Cardiac fibroblast (primary cell): ENCODE measurements around the gene UGT1A7.
"Not testable (repeated sequence)": the region's sequence is repeated elsewhere in the genome, so short reads cannot be mapped to it uniquely, and the experiment has no call there.

ENCODE experiments used
- DNase-seq, 2 donors: peaks; one replicate each; pipeline versions ENCODE4 v3.0.0 to v3.0.0-alpha.2; 2010; ENCODE audit warnings: low read depth in 2 of 2
- H3K4me3 ChIP-seq, 2 donors: replicated peaks in 1 of 2; 1 replicate in 1 of 2; 2 replicates in 1 of 2; pipeline ENCODE4 v1.5.1; 2011; ENCODE audit warnings: low read depth in 2 of 2, low read length in 2 of 2, mild to moderate bottlenecking in 2 of 2, moderate library complexity in 1 of 2
- TF ChIP-seq, protein P1 (sequence below): IDR thresholded peaks from one replicate; pipeline ENCODE4 v1.5.1; 2011; ENCODE audit warnings: low read depth, mild to moderate bottlenecking, low read length, inconsistent platforms

UGT1A7 gene

DNA sequence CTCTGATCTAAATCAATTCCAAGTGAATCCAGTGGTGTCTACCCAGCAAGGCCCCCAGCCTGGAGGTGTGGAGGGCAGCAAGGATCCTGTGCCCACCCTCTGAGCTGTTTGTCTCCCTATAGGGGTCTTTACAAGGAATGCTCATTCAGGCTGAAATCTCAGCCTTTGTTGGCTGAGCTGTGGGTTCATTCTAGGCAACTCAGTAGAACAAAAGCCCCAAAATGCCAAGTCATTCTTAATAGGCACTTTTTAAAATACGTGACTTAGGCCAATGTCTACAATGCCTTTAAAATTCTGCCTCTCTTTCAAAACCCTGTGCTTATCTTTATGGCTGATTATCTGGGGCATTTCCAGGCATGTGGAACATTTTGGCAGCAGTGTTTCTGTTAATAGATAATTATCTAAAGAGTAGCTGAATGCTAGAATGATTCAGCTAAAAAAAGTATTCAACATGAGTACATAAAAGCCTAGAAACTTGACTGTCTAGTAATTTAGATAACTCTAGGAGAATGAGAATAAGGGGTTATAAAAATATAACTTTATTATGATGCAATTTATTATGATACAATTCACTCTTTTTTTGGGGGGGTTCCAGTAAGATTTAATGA lies 18.4 kb downstream of the UGT1A7 start:
- peak; percentile 61 to 97 for DNase-seq
- H3K4me3 ChIP-seq: no peak overlapping the region
- TF ChIP-seq, protein P1, sequence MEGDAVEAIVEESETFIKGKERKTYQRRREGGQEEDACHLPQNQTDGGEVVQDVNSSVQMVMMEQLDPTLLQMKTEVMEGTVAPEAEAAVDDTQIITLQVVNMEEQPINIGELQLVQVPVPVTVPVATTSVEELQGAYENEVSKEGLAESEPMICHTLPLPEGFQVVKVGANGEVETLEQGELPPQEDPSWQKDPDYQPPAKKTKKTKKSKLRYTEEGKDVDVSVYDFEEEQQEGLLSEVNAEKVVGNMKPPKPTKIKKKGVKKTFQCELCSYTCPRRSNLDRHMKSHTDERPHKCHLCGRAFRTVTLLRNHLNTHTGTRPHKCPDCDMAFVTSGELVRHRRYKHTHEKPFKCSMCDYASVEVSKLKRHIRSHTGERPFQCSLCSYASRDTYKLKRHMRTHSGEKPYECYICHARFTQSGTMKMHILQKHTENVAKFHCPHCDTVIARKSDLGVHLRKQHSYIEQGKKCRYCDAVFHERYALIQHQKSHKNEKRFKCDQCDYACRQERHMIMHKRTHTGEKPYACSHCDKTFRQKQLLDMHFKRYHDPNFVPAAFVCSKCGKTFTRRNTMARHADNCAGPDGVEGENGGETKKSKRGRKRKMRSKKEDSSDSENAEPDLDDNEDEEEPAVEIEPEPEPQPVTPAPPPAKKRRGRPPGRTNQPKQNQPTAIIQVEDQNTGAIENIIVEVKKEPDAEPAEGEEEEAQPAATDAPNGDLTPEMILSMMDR: no peak

DNA sequence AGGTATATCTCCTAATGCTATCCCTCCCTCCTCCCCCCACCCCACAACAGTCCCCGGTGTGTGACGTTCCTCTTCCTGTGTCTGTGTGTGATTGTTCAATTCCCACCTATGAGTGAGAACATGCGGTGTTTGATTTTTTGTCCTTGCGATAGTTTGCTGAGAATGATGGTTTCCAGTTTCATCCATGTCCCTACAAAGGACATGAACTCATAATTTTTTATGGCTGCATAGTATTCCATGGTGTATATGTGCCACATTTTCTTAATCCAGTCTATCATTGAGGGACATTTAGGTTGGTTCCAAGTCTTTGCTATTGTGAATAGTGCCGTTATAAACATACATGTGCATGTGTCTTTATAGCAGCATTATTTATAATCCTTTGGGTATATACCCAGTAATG lies 19.1 kb downstream of the UGT1A7 start:
- not testable (repeated sequence) for H3K4me3 ChIP-seq, DNase-seq

DNA sequence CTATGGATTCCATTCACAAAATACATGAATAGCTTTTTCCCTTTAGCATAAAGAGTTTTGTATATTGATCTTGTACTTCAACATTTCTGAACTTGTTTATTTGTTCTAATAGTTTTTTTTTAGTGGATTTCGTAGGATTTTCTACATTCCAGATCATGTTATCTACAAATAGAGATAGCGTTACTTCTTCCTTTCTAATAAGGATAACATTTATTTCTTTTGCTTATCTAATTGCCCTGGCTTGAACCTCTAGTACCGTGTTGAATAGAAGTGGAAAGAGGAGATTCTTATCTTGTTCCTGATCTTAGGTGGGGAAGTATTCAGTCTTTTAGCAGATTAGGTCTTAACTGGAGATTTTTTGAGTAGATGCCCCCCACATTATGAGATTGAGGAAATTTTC lies 20.5 kb downstream of the UGT1A7 start:
- no peak overlapping the region for H3K4me3 ChIP-seq
- no peak for DNase-seq
- TF ChIP-seq, protein P1: no peak

DNA sequence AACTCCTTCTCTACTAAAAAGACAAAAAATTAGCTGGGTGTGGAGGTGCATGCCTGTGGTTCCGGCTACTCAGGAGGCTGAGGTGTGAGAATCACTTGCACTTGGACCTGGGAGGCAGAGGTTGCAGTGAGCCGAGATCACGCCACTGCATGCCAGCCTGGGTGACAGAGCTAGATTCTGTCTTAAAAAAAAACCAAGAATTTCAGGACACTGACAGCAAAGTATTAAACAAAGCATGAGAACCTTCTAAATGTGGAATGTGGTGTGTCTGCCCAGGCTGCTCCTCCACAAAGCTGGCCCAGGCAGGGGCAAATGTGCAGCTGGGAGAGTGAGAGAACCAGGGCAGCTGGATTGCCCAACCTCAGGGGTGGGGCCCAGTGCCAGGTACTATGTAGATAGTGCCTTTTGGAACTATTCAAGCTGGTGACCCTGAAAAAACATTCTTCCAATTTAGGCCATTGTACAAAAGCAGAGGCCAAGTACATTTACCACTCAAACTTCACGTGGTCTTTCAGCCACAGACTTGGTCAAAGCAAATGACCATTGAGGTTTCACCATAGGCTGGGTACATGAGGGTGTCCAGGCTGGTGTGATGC lies 24.3 kb downstream of the UGT1A7 start:
- H3K4me3 ChIP-seq: no peak overlapping the region
- peak in 1 of 2 donors; percentile 68 for DNase-seq
- TF ChIP-seq, protein P1: no peak

DNA sequence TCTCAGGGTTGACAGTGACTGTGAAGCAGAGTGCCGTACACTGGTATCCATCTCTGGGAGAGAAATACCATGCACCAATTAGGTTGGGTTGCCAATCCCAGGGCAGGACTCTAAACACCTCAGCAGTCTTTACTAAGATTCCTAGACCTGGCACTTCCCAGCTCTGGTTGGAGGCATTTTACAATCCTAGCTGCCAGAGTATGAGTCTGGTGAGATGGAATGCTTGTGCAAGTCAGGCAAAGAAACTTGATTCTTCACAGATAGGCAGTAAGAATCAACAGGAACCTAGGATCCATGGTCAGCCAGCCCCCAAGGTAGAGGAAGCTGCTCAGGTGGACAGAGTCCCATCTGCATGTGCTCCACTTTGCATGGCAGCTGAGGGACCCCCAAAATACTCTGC lies 25.0 kb downstream of the UGT1A7 start:
- H3K4me3 ChIP-seq: no peak overlapping the region
- TF ChIP-seq, protein P1: no peak
- DNase-seq: peak; percentile 38 to 62

DNA sequence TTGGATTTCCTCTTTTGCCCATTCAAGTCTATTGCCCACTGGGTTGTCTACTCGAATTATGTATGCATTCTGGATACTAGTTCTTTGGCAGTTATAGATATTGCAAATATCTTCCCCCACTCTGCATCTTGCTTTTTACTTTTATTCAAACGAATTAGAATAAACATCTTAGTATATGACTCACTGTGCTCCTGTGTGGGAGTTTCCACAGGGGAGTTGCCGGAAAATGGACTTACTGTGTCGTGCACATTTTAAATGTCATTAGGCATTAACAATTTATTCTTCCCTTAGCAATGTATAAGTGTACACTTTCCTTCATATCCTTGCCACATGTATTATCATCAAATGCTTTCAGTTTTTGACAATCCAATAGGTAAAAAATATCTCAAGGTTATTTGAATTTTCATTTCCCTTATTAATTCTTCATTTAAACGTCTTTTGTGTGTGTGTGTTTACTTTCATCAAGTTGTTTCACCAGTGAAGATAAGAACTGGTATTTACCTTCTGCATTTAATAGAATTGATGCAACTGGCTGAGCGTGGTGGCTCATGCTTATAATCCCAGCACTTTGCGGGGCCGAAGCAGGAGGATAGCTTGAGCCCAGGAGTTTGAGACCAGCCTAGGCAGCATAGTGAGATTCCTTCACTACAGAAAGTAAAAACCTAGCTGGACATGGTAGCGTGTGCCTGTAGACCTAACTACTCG lies 26.4 kb downstream of the UGT1A7 start:
- H3K4me3 ChIP-seq: no peak overlapping the region
- peak; percentile 62 for DNase-seq
- TF ChIP-seq, protein P1: no peak

DNA sequence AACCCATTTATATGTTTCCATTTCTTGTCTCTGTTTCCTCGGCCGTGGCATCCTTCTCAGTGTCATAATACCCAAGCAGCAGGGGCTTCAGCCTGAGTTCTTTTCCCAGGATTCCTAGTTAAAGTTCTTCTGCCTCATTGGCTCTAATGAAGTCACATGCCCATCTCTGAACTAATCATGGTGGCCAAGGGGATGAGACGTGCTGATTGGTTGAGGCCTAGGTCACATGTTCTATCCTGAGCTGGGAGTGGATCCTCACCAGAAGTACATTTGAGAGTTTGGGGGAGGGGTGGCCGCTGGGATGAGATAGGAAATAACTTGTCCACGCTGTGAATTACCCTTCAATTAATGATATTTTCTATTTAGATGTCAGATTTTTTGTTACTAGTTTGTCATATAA lies 27.2 kb downstream of the UGT1A7 start:
- TF ChIP-seq, protein P1: no peak

More for the DNA sequence above, 27.2 kb downstream of the UGT1A7 start:
- no peak for DNase-seq
- no peak overlapping the region for H3K4me3 ChIP-seq
